Hair follicular keratinocyte (primary cell): ENCODE data around the gene NAPEPLD. TPM values are rescaled to one million over a fixed set of nuclear protein-coding genes. Genes with fewer than 3 reads are reported as not detected.

ENCODE experiments used
- total RNA-seq: library from RNA; depleted of rRNA; stranded (reverse); fragments of >200 nt; gene quantifications from 2 replicates; pipeline ENCODE4 v1.2.3, GENCODE V29; 2015

Gene NAPEPLD
- 2.7 TPM in 2 replicates for total RNA-seq

DNA sequence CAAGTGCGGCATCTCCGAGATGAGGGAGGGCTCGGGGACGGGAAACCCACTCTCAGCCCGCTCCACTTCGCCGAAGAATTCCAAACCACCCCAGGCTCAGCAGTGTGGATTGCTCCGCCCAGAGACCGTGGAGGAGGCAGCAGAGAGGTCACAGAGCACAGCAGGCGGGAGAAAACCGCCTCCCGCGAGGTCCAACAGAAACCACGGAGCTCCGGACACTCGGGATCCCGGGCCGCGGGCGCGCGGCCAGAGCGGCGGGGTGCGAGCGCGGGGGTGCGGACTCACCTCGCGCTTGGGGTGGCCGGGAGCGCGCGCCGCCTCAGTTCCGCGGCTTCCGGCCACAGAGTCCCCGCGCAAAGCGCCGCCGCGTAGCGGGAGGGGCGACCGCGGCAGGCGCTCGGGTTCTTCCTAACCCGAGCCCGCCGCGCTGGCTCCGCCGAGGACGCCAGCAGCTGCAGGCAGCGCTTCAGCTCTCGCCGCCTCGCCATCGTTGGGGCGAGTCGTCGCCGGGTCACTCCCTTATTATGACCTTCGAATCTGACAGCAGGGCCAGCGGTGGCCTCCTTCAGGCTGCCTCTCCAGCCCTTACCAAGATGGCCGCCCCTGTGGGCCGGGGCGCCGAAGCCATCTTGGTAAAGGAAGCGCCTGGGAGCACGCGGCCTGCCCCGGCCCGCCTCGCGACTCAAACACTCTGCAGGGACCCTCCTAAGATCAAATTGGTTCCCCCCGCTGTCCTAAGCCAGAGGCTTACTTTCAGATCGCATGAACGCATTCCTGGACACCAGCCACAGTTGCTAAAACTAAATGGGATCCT, at the start of gene NAPEPLD:
Gene NAPEPLD (minus strand): TSS at position 106 of the 814 bp plus-strand sequence. CDS start 20,323 bp downstream, outside the sequence.

DNA sequence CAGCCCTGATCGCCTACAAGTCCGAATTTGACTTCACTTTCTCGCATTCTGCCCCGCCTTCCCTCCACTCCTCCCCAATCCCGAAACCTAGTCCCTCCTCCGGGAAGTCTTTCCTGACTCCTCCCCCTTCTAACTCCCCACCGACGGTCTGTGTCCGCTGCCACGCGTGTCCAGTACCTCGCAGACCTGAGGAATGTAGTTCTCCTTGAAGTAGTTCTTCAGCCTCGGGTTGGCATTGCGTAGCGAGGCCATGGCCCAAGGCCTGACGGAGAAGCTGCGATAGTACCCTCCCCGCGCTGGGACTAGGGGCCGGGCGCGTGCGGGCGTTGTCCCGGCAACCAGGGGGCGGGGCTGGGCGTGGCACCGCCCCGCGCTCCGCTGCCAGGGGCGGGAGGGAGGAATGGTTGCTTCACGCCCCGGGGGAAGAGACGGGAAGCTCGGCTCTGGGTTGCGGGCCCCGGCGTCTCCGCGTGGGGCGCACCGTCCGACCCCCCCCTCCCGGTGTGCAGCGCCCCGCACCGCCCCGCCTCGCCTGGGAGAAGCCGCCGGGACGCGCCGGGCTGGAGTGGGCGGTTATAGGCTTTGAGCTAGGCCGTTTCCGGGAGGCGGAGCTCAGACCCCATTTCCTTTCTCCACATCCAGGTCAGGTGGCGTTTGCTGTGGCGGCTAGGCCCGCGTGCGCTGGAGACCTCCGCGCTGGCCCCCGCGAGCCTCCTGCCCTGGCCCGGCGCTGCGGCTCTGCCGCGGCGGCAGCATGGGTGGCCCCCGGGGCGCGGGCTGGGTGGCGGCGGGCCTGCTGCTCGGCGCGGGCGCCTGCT, 74.2 kb downstream of the NAPEPLD start, which contains the start of the genes ARMC10 and FBXL13:
Gene ARMC10 (plus strand): TSS at position 622 of the 818 bp plus-strand sequence. CDS start 133 bp downstream, at position 755.
Gene FBXL13 (minus strand): TSS at position 278 of the 818 bp plus-strand sequence.

Other genes with a start within 250 kb of the NAPEPLD start
- 0.42 TPM in 1 of 2 replicates, not detected in the other for gene LRRC17, start 236.1 kb downstream of the NAPEPLD start, total RNA-seq
- gene FBXL13, start 74.3 kb downstream of the NAPEPLD start, total RNA-seq = 0.08 and 0.11 TPM in 2 replicates
- gene ARMC10, start 74.0 kb downstream of the NAPEPLD start, total RNA-seq = 51.1 and 66.5 TPM in 2 replicates
- 49.1 and 50.8 TPM in 2 replicates for gene PMPCB, start 148.3 kb upstream of the NAPEPLD start, total RNA-seq
- gene DNAJC2, start 195.7 kb upstream of the NAPEPLD start, total RNA-seq = 13.7 and 15.1 TPM in 2 replicates
- gene PSMC2, start 198.5 kb upstream of the NAPEPLD start, total RNA-seq = 127 and 186 TPM in 2 replicates